Stimulated activated CD4-positive, alpha-beta T cell treated with anti-CD3 and anti-CD28 coated beads, Interleukin-12 subunit alpha, Interleukin-12 subunit beta, amount 100 ng/mL, for 4 hours (primary cell): ENCODE data around the gene LRP10.

Source experiments
- DNase-seq: peaks from one replicate; pipeline ENCODE4 v3.0.0-alpha.2; 2020

LRP10 gene

GRCh38 chr14:22920697-22921096 is 49.2 kb downstream of the LRP10 start:
- no peak for DNase-seq

DNA sequence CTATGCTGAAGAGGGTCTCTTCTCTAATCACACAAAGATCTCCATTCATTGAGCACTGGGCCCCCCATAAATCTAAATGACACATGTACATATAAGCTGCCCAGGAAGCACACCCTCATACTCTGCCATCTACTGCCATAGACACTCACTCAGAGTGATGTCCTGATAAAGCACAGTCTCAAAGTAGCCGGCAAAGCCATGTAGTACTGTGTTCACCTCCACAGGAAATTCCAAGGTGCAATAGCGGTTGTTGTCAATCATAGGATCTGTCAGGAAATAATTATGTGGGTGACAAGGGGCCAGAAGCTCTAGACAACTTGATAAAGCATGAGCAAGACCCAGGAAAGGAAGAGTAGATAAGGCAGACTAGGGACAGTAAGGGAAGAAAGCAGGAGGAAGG is 50.8 kb downstream of the LRP10 start:
- no peak for DNase-seq

GRCh38 chr14:22923746-22924145 is 52.2 kb downstream of the LRP10 start:
- DNase-seq: no peak

DNA sequence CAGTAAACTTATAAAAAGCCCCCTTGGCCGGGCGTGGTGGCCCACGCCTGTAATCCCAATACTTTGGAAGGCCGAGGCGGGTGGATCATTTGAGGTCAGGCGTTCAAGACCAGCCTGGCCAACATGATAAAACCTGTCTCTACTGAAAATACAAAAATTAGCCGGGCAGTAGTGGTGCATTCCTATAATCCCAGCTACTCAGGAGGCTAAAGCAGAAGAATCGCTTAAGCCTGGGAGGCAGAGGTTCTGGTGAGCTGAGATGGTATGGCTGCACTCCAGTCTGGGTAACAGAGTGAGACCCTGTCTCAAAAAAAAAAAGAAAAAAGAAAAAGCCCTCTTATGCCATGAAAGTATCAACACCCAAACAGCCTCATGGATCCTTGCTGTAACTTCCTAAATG is 54.0 kb downstream of the LRP10 start:
- DNase-seq: no peak

- DNase-seq: no peak
Measured at GRCh38 chr14:22926316-22926715, 54.8 kb downstream of the LRP10 start.

- no peak for DNase-seq
Measured at GRCh38 chr14:22928237-22929103, 56.9 kb downstream of the LRP10 start.

DNA sequence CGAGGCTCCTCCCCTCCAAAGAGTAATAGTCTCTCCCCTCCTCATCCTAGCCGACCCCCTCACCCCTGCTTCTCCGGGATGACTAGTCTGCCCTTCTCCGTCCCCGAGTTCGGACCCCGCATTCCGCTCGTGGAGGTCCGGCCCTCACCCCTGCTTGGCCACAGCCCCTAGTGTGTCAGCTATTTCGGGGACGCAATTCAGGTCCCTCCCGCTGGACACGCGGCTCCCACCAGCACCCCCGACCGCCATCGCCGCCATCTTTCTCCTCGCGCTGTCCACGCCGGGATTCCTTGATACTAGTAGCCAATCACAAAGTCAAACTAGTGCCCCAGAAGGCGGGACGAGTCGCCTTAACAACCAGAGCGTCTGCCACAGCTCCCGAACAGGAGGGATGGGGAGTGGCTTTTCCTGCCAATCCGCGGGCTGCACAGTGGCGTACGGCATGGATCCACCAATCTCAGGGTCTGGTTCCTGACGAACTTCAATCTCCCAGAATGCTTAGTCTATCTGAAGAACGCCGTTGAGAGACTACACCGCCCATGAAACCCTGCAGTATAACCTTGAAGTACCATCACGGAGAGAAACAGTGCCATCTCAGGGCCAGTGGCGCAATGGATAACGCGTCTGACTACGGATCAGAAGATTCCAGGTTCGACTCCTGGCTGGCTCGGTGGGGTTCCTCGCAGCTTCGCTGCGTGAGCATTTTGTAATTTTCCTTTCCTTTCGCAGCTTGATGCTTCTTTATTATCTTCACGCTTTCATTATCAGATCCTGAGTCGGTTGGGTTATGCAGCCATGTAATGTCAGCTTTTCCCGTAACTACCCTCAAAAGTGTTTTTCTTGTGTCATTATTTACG is 57.8 kb downstream of the LRP10 start, which contains the start of gene PRMT5:
Gene PRMT5, minus strand, starts transcription at position 273 of the 857 bp plus-strand sequence. Its CDS starts 15 bp downstream, at position 258.
- peak; percentile 95 for DNase-seq

GRCh38 chr14:22929961-22930364 is 58.4 kb downstream of the LRP10 start:
- no peak for DNase-seq
